Activated gamma-delta T cell treated with Interleukin-2 at 50 U/mL for 16 hours (primary cell): Measurements from ENCODE around the gene XKR3.
"Not testable (repeated sequence)": the region's sequence is repeated elsewhere in the genome, so short reads cannot be mapped to it uniquely, and the experiment has no call there.

Experiments used
- DNase-seq: peaks from one replicate; pipeline ENCODE4 v3.0.0-alpha.2; 2020

XKR3 gene

DNA sequence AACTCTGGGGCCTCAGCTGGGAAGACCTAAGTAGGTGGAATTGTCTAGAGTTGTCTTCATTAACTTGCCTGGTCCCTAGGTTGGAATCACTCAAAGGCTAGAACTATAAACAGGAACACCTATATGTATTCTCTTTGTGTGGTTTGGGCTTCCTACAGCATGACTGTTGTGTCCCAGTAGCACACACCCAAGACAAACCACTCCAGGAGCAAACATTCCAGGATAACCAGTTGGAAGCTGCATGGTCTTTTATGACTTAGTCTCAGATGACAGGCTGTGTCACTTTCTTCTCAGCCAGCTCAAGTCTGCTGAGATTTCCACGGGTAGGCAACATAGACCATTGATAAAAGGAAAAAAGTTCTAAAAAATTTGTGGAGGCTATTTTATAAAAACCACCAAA is 90.9 kb downstream of the XKR3 start:
- not testable (repeated sequence) for DNase-seq
